Thyroid gland (tissue), 4 donors: ENCODE results near the gene KLHL35.

Experiments used
- POLR2A ChIP-seq, 2 donors: fragments of 450-650 bp; IDR thresholded peaks; one replicate each; pipeline ENCODE4 v1.6.1; 2017; ENCODE audit warnings: antibody characterized with exemption in 2 of 2, mild to moderate bottlenecking in 2 of 2, moderate library complexity in 1 of 2
- TF ChIP-seq, protein P1 (sequence below), 6 experiments: fragments of 200-600 bp in 3 of 6; fragments of 450-650 bp in 3 of 6; sonication (generic) in 3 of 6; IDR thresholded peaks; one replicate each; pipeline ENCODE4 v1.5.1; 2016 to 2019; ENCODE audit warnings: antibody characterized with exemption in 6 of 6, mild to moderate bottlenecking in 2 of 6, inconsistent platforms in 1 of 6, moderate library complexity in 1 of 6

DNA sequence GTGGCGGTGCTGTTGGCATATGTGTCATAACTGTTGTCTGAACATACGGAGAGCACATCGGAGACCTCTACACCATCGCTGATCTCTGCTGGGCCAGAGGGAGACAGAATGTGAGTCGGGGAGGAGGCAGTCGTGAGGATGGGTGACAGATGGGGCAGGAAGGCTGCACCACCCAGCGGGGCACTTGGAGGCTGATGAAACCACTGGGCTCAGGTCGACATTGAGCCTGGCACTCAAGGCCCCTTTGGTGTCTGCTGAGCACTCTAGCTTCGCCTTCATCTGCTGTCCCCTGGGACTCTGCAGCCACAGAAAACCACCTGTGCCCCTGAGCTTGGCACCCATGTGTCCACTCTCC is 2.5 kb upstream of the KLHL35 start:
- TF ChIP-seq, protein P1, sequence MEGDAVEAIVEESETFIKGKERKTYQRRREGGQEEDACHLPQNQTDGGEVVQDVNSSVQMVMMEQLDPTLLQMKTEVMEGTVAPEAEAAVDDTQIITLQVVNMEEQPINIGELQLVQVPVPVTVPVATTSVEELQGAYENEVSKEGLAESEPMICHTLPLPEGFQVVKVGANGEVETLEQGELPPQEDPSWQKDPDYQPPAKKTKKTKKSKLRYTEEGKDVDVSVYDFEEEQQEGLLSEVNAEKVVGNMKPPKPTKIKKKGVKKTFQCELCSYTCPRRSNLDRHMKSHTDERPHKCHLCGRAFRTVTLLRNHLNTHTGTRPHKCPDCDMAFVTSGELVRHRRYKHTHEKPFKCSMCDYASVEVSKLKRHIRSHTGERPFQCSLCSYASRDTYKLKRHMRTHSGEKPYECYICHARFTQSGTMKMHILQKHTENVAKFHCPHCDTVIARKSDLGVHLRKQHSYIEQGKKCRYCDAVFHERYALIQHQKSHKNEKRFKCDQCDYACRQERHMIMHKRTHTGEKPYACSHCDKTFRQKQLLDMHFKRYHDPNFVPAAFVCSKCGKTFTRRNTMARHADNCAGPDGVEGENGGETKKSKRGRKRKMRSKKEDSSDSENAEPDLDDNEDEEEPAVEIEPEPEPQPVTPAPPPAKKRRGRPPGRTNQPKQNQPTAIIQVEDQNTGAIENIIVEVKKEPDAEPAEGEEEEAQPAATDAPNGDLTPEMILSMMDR (IDR thresholded peaks at IDR 0.05): no peak
- TF ChIP-seq POLR2A (IDR thresholded peaks at IDR 0.05): no peak
